NT2/D1 (cell line): ENCODE measurements around the gene GALK2.

Experiments
- SUZ12 ChIP-seq: IDR thresholded peaks from 2 replicates; pipeline ENCODE4 v1.6.1; 2011; ENCODE audit not compliant: insufficient read length, insufficient read depth; ENCODE audit errors: extremely low read depth
- YY1 ChIP-seq: IDR thresholded peaks from 2 replicates; pipeline ENCODE4 v1.6.1; 2011; ENCODE audit not compliant: insufficient read length, insufficient read depth

GRCh38 chr15:49121901-49122300, 48.1 kb upstream of the GALK2 start:
- no peak for TF ChIP-seq SUZ12
- TF ChIP-seq YY1 = no peak
